Measurements from ENCODE around the gene SCRN3. TPM values are rescaled to one million over a fixed set of nuclear protein-coding genes. Genes with fewer than 3 reads are reported as not detected.

Gene SCRN3, protein sequence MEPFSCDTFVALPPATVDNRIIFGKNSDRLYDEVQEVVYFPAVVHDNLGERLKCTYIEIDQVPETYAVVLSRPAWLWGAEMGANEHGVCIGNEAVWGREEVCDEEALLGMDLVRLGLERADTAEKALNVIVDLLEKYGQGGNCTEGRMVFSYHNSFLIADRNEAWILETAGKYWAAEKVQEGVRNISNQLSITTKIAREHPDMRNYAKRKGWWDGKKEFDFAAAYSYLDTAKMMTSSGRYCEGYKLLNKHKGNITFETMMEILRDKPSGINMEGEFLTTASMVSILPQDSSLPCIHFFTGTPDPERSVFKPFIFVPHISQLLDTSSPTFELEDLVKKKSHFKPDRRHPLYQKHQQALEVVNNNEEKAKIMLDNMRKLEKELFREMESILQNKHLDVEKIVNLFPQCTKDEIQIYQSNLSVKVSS
- total RNA-seq = 18.5 and 33.6 TPM in 2 replicates

DNA sequence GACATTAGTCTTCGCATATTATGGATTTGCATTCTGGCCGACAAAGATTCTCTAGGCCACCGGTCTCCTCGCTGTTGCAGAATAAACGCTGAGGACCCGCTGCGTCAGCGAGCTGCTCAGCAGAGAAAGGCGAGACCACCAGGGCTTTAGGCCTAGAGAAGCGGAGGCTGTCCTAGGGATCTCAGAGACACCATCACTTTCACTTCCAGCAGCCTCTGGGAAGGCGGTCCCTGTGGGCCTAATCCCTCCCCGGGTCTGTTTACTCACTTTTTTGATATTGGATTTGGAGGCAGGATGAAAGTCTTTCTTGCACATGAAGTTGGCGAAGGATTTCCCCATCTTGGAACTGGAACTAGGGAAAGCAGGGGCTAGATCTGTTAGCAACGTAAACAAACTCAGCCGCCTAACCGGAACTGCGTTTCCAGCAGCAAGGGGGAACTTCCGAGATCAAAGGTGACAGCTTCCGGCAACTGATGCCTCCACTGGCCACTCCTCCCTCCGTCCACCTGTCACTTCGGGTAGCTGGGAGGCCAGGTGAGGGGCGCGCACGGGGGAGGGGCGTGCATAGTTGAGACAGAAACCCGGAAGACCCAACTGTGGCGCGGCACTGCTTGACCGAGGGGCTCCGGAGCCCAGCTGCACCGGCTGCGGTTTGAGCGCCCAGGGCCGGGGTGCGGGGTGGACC, at the start of gene SCRN3:
Gene SCRN3 (plus strand): TSS at position 447 of the 685 bp plus-strand sequence. CDS start 2,554 bp downstream, outside the sequence.

Other genes with a start within 250 kb of the SCRN3 start
- gene OLA1, start 147.2 kb upstream of the SCRN3 start, total RNA-seq = 104 and 115 TPM in 2 replicates
- 0.15 TPM in 1 of 2 replicates, not detected in the other for gene SP9, start 60.8 kb upstream of the SCRN3 start, total RNA-seq
- gene GPR155, start 91.3 kb downstream of the SCRN3 start, total RNA-seq = 0.65 and 1.1 TPM in 2 replicates
- 7.1 and 8.1 TPM in 2 replicates for gene WIPF1, start 202.1 kb downstream of the SCRN3 start, total RNA-seq

Data from epithelial cell of umbilical artery (primary cell).